A172 (cell line): ENCODE data around the gene RGS11. TPM values are rescaled to one million over a fixed set of nuclear protein-coding genes. Genes with fewer than 3 reads are reported as not detected.
"Not testable (repeated sequence)": the region's sequence is repeated elsewhere in the genome, so short reads cannot be mapped to it uniquely, and the experiment has no call there.

Experiments
- DNase-seq: peaks from one replicate; pipeline ENCODE4 v3.0.0-alpha.2; 2015; ENCODE audit warnings: low spot score
- total RNA-seq: library from RNA; depleted of rRNA; stranded (reverse); fragments of >200 nt; shearing (Covaris generic); gene quantifications from 2 replicates; pipeline ENCODE4 v1.2.3, GENCODE V29; 2014

RGS11 gene
- total RNA-seq, 1 experiment from 2014 or later, result 0.07 TPM

DNA sequence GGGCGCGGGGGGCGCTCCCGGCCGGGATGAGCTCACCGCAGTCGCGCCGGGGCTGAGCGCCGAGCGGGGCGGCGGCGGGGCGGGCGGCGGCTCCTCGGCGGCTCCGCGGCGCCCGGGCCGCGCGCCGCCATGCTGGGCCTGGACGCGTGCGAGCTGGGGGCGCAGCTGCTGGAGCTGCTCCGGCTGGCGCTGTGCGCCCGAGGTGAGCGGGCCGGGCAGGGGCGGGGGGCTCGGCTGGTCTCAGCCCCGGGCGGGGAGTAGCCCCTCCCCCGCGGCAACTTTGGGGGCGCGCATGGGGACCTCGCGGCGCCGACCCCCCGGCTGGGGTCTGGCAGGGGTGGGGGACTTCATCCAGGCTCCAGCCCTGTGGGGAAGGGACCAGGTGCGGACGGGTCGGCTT is 4.8 kb upstream of the RGS11 start, which contains the start of gene ARHGDIG:
TSS of gene ARHGDIG (plus strand) at position 40 of the 400 bp plus-strand sequence. CDS start at position 130, 90 bp downstream.
- DNase-seq, result no peak

DNA sequence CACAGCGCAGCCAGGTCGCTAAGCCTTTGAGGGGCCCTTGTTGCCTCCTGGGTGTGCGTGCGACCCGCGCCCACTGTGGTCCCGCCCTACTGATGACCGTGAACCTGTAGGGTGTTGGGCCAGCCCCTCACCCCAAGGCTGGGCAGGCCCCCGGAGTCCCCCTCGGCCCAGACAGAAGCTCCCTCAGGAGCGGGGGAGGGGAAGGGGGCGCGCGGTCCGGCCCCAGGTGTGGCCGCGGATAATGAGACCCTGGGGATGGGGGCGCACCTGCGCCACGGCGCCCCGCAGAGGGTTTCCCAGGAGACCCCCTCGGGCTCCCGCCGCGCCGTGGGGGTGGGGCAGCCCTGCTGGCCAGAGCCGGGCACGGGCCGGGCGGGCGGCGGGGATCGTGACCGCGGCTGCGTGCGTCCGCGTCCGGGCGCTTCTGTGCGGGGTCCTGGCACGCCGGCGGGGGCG is 4.3 kb upstream of the RGS11 start:
- DNase-seq, result no peak

GRCh38 chr16:279531-279930 is 3.8 kb upstream of the RGS11 start:
- no peak for DNase-seq

GRCh38 chr16:278863-279366 is 3.2 kb upstream of the RGS11 start:
- peak; percentile 83 for DNase-seq

GRCh38 chr16:276426-277077 is 808 bp upstream of the RGS11 start:
- no peak for DNase-seq

DNA sequence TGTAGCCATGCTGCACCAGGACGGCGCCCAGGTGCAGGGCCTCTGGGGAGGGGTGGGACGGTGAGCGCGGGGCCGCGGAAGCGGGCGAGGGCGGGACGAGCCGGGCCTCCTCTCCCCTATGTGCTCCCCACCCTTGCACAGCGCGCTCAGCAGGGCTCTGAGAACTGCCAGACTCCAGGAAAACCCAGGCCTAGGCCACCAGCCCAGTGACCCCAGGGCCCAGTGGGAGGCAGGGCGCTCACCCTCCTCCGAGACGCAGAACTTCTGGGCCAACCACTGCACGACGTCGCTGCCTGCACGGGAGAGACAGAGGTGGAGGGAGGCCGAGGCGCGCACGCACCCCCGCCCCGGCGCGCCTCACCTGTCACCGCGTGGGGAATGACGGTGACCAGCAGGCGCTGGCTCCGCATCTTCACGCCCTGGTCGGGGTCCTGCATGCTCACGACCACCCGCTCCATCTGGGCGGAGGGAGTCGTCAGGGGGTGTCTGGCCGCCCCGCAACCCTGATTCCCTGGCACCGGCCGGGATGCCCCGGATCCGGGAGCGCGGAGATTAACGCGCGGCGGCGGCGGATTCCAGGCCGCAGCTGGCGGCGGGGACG is 603 bp downstream of the RGS11 start:
- no peak for DNase-seq

- DNase-seq, result no peak
Observed at GRCh38 chr16:273547-274421, 2.0 kb downstream of the RGS11 start.

GRCh38 chr16:272633-273546 is 2.9 kb downstream of the RGS11 start:
- no peak for DNase-seq

- no peak for DNase-seq
Observed at GRCh38 chr16:270381-271255, 5.1 kb downstream of the RGS11 start.

GRCh38 chr16:269061-269796 is 6.5 kb downstream of the RGS11 start:
- DNase-seq, result no peak

- DNase-seq, result no peak
Observed at GRCh38 chr16:268141-269053, 7.3 kb downstream of the RGS11 start.

- not testable (repeated sequence) for DNase-seq
Observed at GRCh38 chr16:267562-267961, 8.2 kb downstream of the RGS11 start.

GRCh38 chr16:266258-267164 is 9.2 kb downstream of the RGS11 start:
- no peak for DNase-seq

GRCh38 chr16:265711-266110 is 10.0 kb downstream of the RGS11 start:
- DNase-seq, result no peak

GRCh38 chr16:265002-265529 is 10.7 kb downstream of the RGS11 start:
- no peak for DNase-seq

DNA sequence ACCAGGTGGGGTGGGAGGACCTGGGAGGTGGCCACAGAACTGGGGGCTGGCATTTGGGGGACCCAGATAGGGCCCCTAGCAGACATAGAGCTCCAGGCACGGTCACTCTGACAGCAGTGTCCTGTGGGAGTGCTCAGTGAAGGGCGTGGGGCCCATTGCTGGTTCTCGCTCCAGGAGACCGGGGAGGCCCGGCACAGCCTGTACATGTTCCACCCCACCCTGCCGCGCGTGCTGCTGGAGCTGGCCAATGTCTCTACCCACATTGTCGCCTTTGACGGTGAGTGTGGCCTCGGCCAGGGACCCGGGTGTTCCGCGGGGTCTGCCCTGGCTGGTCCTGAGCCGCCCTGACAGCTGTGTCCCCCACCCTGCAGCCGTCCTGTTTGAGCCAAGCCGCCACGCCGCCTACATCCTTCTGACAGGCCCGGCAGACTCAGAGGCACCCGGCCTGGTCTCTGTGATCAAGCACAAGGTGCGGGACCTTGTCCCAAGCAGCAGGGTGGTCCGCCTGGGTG is 11.2 kb downstream of the RGS11 start:
- DNase-seq, result no peak

DNA sequence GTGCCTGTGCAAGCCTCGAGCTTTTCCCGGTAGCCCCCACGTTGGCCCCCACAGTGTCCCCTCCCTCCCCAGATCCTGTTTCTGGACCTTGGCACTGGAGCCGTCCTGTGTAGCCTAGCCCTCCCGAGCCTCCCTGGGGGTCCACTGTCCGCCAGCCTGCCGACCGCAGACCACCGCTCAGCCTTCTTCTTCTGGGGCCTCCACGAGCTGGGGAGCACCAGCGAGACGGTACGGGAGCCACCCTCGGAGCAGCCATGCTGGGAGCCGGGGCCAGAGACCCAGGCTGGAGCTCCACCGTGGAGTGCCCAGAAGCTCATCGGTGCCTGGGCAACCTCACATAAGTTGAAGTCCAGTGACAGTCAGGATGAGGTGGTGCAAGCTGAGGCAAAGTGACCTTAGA is 11.8 kb downstream of the RGS11 start:
- no peak for DNase-seq
